Stimulated activated CD4-positive, alpha-beta T cell treated with anti-CD3 and anti-CD28 coated beads, Interleukin-2, amount 100 ng/mL, for 24 hours (primary cell): ENCODE results near the gene BOC.

Experiments
- DNase-seq, 2 donors: peaks; one replicate each; pipeline ENCODE4 v3.0.0-alpha.2; 2020

BOC gene

GRCh38 chr3:113223475-113224281 is 12.3 kb downstream of the BOC start:
- peak in 1 of 2 donors; percentile 25 for DNase-seq

- no peak for DNase-seq
Observed at GRCh38 chr3:113225286-113225685, 13.9 kb downstream of the BOC start.

- DNase-seq, result no peak
Observed at GRCh38 chr3:113226491-113226890, 15.1 kb downstream of the BOC start.

GRCh38 chr3:113227146-113227545 is 15.8 kb downstream of the BOC start:
- no peak for DNase-seq

GRCh38 chr3:113228498-113229286 is 17.3 kb downstream of the BOC start:
- no peak for DNase-seq

- no peak for DNase-seq
Observed at GRCh38 chr3:113231391-113231790, 20.0 kb downstream of the BOC start.

GRCh38 chr3:113231827-113232253 is 20.5 kb downstream of the BOC start:
- no peak for DNase-seq

GRCh38 chr3:113232342-113232741 is 21.0 kb downstream of the BOC start:
- DNase-seq, result no peak

- DNase-seq, result no peak
Observed at GRCh38 chr3:113233497-113233896, 22.1 kb downstream of the BOC start.

- no peak for DNase-seq
Observed at GRCh38 chr3:113234028-113234427, 22.7 kb downstream of the BOC start.

- no peak for DNase-seq
Observed at GRCh38 chr3:113234688-113235260, 23.4 kb downstream of the BOC start.

- DNase-seq, result no peak
Observed at GRCh38 chr3:113238503-113238902, 27.1 kb downstream of the BOC start.

- no peak for DNase-seq
Observed at GRCh38 chr3:113240841-113241240, 29.5 kb downstream of the BOC start.

GRCh38 chr3:113241292-113242095 is 30.1 kb downstream of the BOC start:
- DNase-seq, result no peak

- DNase-seq, result no peak
Observed at GRCh38 chr3:113242096-113242581, 30.8 kb downstream of the BOC start.

- DNase-seq, result no peak
Observed at GRCh38 chr3:113243071-113243470, 31.7 kb downstream of the BOC start.

- DNase-seq, result no peak
Observed at GRCh38 chr3:113243846-113244245, 32.5 kb downstream of the BOC start.

GRCh38 chr3:113245761-113246161 is 34.4 kb downstream of the BOC start:
- no peak for DNase-seq

GRCh38 chr3:113247068-113247467 is 35.7 kb downstream of the BOC start:
- no peak for DNase-seq

GRCh38 chr3:113247675-113248458 is 36.5 kb downstream of the BOC start:
- no peak for DNase-seq

GRCh38 chr3:113249111-113249510 is 37.8 kb downstream of the BOC start:
- no peak for DNase-seq

GRCh38 chr3:113249601-113250000 is 38.2 kb downstream of the BOC start:
- no peak for DNase-seq
